Epithelial cell of prostate (primary cell): ENCODE data around the gene CDK13.
"Not testable (repeated sequence)": the region's sequence is repeated elsewhere in the genome, so short reads cannot be mapped to it uniquely, and the experiment has no call there.

Experiments used
- DNase-seq: peaks from one replicate; pipeline ENCODE4 v3.0.0-alpha.2; 2011; ENCODE audit warnings: low read depth, low spot score
- H3K27ac ChIP-seq: fragments of 450-650 bp; 2 replicates; pipeline ENCODE4 v1.5.1; 2017; ENCODE audit warnings: mild to moderate bottlenecking

CDK13 gene

GRCh38 chr7:39949971-39950472 is at the start of gene CDK13:
CDK13 (plus strand) TSS chr7:39950256; CDS start chr7:39950642, 386 bp downstream.
- H3K27ac ChIP-seq, result peak within 1 kb of the TSS; percentile 99
- DNase-seq, result peak; percentile 37

GRCh38 chr7:39904077-39904486 is 46.0 kb upstream of the CDK13 start:
- DNase-seq, result no peak

GRCh38 chr7:39908141-39908540 is 41.9 kb upstream of the CDK13 start:
- no peak overlapping the region for H3K27ac ChIP-seq
- no peak for DNase-seq

More at GRCh38 chr7:39904077-39904486, 46.0 kb upstream of the CDK13 start:
- no peak overlapping the region for H3K27ac ChIP-seq

GRCh38 chr7:39908973-39909372 is 41.1 kb upstream of the CDK13 start:
- H3K27ac ChIP-seq, result no peak overlapping the region
- no peak for DNase-seq

- DNase-seq, result no peak
- H3K27ac ChIP-seq, result no peak overlapping the region
Observed at GRCh38 chr7:39909526-39909925, 40.5 kb upstream of the CDK13 start.

- no peak overlapping the region for H3K27ac ChIP-seq
- no peak for DNase-seq
Observed at GRCh38 chr7:39910108-39910869, 39.8 kb upstream of the CDK13 start.

- no peak overlapping the region for H3K27ac ChIP-seq
- no peak for DNase-seq
Observed at GRCh38 chr7:39911167-39911566, 38.9 kb upstream of the CDK13 start.

- not testable (repeated sequence) for H3K27ac ChIP-seq, DNase-seq
Observed at GRCh38 chr7:39915847-39916246, 34.2 kb upstream of the CDK13 start.

GRCh38 chr7:39919646-39920045 is 30.4 kb upstream of the CDK13 start:
- no peak for DNase-seq
- H3K27ac ChIP-seq, result no peak overlapping the region

- no peak for DNase-seq
- no peak overlapping the region for H3K27ac ChIP-seq
Observed at GRCh38 chr7:39921506-39922175, 28.4 kb upstream of the CDK13 start.

GRCh38 chr7:39922580-39922979 is 27.5 kb upstream of the CDK13 start:
- DNase-seq, result no peak
- no peak overlapping the region for H3K27ac ChIP-seq

GRCh38 chr7:39923091-39923490 is 27.0 kb upstream of the CDK13 start:
- no peak for DNase-seq
- H3K27ac ChIP-seq, result no peak overlapping the region

- H3K27ac ChIP-seq, result no peak overlapping the region
- no peak for DNase-seq
Observed at GRCh38 chr7:39924122-39924521, 25.9 kb upstream of the CDK13 start.

GRCh38 chr7:39926111-39926510 is 23.9 kb upstream of the CDK13 start:
- H3K27ac ChIP-seq, result no peak overlapping the region
- no peak for DNase-seq

GRCh38 chr7:39927018-39927417 is 23.0 kb upstream of the CDK13 start:
- no peak for DNase-seq

GRCh38 chr7:39934132-39934531 is 15.9 kb upstream of the CDK13 start:
- no peak overlapping the region for H3K27ac ChIP-seq
- DNase-seq, result no peak

More at GRCh38 chr7:39927018-39927417, 23.0 kb upstream of the CDK13 start:
- H3K27ac ChIP-seq, result no peak overlapping the region

- no peak overlapping the region for H3K27ac ChIP-seq
- no peak for DNase-seq
Observed at GRCh38 chr7:39936761-39937160, 13.3 kb upstream of the CDK13 start.

GRCh38 chr7:39937366-39938153 is 12.5 kb upstream of the CDK13 start:
- DNase-seq, result peak; percentile 68
- peak overlapping the region; percentile 57 for H3K27ac ChIP-seq

GRCh38 chr7:39942883-39943282 is 7.2 kb upstream of the CDK13 start:
- no peak for DNase-seq
- H3K27ac ChIP-seq, result no peak overlapping the region

GRCh38 chr7:39946693-39947092 is 3.4 kb upstream of the CDK13 start:
- H3K27ac ChIP-seq, result no peak overlapping the region
- DNase-seq, result no peak
